ENCODE measurements around the gene ME3. TPM values are rescaled to one million over a fixed set of nuclear protein-coding genes. Genes with fewer than 3 reads are reported as not detected.

Gene ME3
- total RNA-seq, 1 donor from 2014 or later = 33.4 TPM

DNA sequence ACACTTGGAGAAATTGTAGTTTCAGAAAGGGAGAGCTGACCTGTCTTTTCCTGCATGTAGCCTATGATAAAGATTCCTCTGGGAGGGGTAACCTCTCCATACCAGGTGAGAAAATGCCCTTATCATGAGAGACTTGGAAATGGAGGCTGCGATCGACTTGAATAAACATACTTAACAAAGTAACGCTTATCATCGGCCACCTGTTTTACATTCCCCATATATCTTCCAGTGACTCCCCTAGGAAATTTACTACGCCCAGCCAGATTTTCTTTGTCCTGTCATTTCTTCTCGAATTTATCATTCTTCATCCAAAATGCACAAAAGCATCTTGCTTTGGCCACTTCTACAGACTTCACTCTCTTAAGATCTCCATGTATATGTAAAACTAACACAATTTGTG, 154.2 kb downstream of the ME3 start:
- intact Hi-C loops (cut with micrococcal nuclease) = no loop called here
- no peak for DNase-seq
- peak overlapping the region; percentile 76 for H3K27ac ChIP-seq (replicated peaks)
- no peak for TF ChIP-seq CTCF (IDR thresholded peaks at IDR 0.05; ENCODE audit: borderline replicate concordance)
- peaks cover 3% of the 10 kb centered on the region for H3K9me3 ChIP-seq (replicated peaks)
- no peaks in the 10 kb centered on the region for H3K36me3 ChIP-seq
- H3K4me1 ChIP-seq = peaks cover 43% of the 10 kb centered on the region
- H3K4me3 ChIP-seq = no peak overlapping the region
- H3K27me3 ChIP-seq (ENCODE audit: low read depth) = no peaks in the 10 kb centered on the region

DNA sequence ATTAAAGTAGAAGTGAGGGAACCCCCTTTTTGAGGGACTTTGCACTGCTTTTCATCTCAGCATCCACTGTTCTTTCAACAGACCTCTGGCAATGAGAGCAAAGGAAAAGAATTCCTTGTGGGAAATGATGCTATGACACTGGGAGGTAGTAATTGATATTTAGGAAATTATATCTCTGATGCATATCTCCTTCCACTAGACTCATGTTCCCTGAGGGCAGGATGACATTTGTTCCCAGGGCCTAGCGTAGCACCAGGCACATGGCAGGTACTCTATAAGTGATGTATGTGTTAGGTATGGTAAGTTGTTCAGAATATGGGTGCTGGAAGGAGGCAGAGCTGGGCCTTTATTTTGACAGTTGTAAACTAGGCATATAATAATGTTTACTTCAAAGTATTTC, 154.9 kb downstream of the ME3 start:
- Histone ChIP-seq H3K4me3 (no peak overlapping the region), H3K36me3 (no peaks in the 10 kb centered on the region), H3K4me1 (peaks cover 42% of the 10 kb centered on the region), H3K9me3 (replicated peaks) (peaks cover 2% of the 10 kb centered on the region), H3K27me3 (ENCODE audit: low read depth) (no peaks in the 10 kb centered on the region), H3K27ac (replicated peaks) (no peak overlapping the region)
- DNase-seq = no peak
- intact Hi-C loops (cut with micrococcal nuclease) = no loop called here
- TF ChIP-seq CTCF (IDR thresholded peaks at IDR 0.05; ENCODE audit: borderline replicate concordance) = no peak

DNA sequence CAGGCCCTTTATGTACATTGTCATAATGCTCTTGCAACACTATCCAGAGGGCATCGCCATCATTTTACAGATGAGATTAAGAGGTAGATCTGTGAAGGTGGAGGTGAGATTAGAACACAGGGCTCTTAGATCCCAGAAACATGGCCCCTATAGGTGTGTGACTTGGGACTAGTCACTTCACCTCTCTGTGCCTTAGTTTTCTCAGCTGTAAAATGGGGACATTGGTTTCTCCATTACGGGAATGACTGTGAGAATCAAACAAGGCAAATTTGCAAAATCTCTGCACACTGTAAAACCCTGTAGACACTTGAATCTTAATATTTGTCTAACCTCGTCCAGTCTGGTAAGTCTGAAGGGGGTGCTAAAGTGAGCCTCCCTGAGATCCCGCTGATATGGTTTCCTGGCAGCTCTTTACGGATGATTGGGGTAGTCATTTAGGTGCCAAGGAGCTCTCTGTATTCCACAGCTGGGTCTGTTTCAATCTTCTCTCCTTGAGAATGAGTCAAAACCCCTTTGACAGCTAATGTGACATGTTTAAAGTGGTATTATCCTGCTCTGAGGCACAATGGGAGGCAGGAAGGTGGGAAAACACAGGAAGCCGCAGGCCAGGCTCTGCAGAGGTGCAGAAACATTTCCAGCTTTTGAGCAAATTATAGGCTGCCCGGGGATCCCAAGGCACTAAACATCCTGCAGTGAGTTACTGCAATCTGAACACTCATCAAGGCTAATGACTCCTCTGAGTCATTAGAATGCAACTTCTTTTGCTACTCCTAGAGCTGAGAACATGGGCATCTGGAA, 156.9 kb downstream of the ME3 start:
- Histone ChIP-seq H3K9me3 (replicated peaks) (peaks cover 7% of the 10 kb centered on the region), H3K4me1 (peaks cover 50% of the 10 kb centered on the region), H3K27me3 (ENCODE audit: low read depth) (no peaks in the 10 kb centered on the region), H3K4me3 (no peak overlapping the region), H3K36me3 (no peaks in the 10 kb centered on the region), H3K27ac (replicated peaks) (no peak overlapping the region)
- no peak for DNase-seq
- TF ChIP-seq CTCF (IDR thresholded peaks at IDR 0.05; ENCODE audit: borderline replicate concordance) = no peak
- intact Hi-C loops (cut with micrococcal nuclease) = no loop called here

DNA sequence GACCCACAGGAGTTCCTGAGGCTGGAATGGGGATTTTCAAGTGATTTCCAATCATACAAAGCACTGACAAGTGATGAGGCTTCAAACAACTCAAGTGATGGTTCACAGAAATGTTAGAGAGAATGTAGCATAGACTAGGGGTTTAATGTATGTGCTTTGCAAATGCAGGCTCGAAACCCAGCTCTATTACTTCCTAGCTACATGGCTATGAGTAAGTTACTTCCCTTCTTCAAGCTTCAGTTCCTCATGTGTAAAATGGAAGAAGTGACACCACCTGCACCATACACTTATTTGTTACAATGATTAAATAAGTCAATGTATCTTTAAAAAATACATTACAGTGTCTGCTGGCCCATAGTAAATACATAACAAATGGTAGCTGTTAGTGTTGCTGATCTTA, 158.0 kb downstream of the ME3 start:
- H3K9me3 ChIP-seq (replicated peaks) = peaks cover 7% of the 10 kb centered on the region
- no peak for TF ChIP-seq CTCF (IDR thresholded peaks at IDR 0.05; ENCODE audit: borderline replicate concordance)
- DNase-seq = no peak
- no peaks in the 10 kb centered on the region for H3K36me3 ChIP-seq
- H3K4me3 ChIP-seq = no peak overlapping the region
- peaks cover 44% of the 10 kb centered on the region for H3K4me1 ChIP-seq
- H3K27ac ChIP-seq (replicated peaks) = no peak overlapping the region
- intact Hi-C loops (cut with micrococcal nuclease) = no loop called here
- no peaks in the 10 kb centered on the region for H3K27me3 ChIP-seq (ENCODE audit: low read depth)

DNA sequence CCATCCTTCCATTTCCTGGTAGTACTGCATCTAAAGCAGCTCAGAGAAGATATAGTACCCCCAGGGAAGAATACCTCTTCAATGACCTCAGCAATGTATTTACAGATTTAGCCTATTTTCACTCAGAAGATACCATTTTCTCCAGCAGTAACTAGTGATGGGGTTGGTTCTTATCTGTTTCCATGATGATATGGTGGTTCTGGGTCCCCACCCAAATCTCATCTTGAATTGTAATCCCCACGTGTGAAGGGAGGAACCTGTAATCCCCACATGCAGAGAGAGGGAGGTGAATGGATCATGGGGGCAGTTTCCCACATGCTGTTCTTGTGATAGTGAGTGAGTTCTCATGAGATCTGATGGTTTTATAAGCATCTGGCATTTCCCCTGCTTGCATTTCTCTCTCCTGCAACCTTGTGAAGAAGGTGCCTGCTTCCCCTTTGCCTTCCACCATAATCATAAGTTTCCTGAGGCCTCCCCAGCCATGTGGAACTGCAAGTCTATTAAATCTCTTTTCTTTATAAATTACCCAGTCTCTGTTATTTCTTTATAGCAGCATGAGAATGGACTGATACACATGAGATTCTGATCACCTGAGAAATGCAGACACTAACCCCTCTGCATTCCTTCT, 158.6 kb downstream of the ME3 start:
- Histone ChIP-seq H3K36me3 (no peaks in the 10 kb centered on the region), H3K4me1 (peaks cover 38% of the 10 kb centered on the region), H3K4me3 (no peak overlapping the region), H3K27ac (replicated peaks) (no peak overlapping the region), H3K9me3 (replicated peaks) (peaks cover 7% of the 10 kb centered on the region), H3K27me3 (ENCODE audit: low read depth) (no peaks in the 10 kb centered on the region)
- intact Hi-C loops (cut with micrococcal nuclease) = no loop called here
- DNase-seq = no peak
- TF ChIP-seq CTCF (IDR thresholded peaks at IDR 0.05; ENCODE audit: borderline replicate concordance) = no peak
